PC-9 (cell line): ENCODE data around the gene PRKCA. TPM values are rescaled to one million over a fixed set of nuclear protein-coding genes. Genes with fewer than 3 reads are reported as not detected.

Experiments used
- BruUV-seq: library from RNA; stranded (reverse); fragments of 400-500 nt; replicated peaks from 2 replicates; lab custom pipeline; 2021; lab: Mats Ljungman, UMichigan
- CTCF ChIA-PET: fragments of 300-600 bp; sonication (Branson Sonifier 250); formaldehyde crosslinking; loops from one replicate; lab custom pipeline; 2022; ENCODE audit warnings: antibody characterized with exemption; lab: Charles Lee
- POLR2A ChIA-PET: fragments of 300-600 bp; sonication (Branson Sonifier 250); formaldehyde crosslinking; loops from one replicate; lab custom pipeline; 2022; ENCODE audit warnings: antibody characterized with exemption; ENCODE audit not compliant: unreplicated experiment; lab: Charles Lee
- DNase-seq, 2 experiments: peaks; one replicate each; pipeline versions ENCODE4 v3.0.0 to v3.0.0-alpha.2; 2015 to 2022; ENCODE audit warnings: mixed read lengths in 1 of 2
- H2AFZ ChIP-seq: fragments of 200-600 bp; sonication (generic); 2 replicates; pipeline ENCODE4 v1.8.1; 2017; ENCODE audit warnings: antibody characterized with exemption
- H3F3A ChIP-seq: fragments of 200-600 bp; sonication (generic); 2 replicates; pipeline ENCODE4 v1.8.1; 2017; ENCODE audit warnings: antibody characterized with exemption, mild to moderate bottlenecking, low read depth; ENCODE audit not compliant: insufficient read depth
- H3K27ac ChIP-seq: fragments of 200-600 bp; sonication (generic); 2 replicates; pipeline ENCODE4 v1.6.1; 2016; ENCODE audit warnings: mixed run types
- H3K27me3 ChIP-seq: fragments of 200-600 bp; sonication (generic); 2 replicates; pipeline ENCODE4 v1.6.1; 2016; ENCODE audit warnings: low read depth, mixed run types; ENCODE audit not compliant: insufficient read depth
- H3K36me3 ChIP-seq: fragments of 200-600 bp; sonication (generic); 2 replicates; pipeline ENCODE4 v1.6.1; 2016; ENCODE audit warnings: low read depth, mixed run types
- H3K4me1 ChIP-seq: fragments of 200-600 bp; sonication (generic); replicated peaks from 2 replicates; pipeline ENCODE4 v1.6.1; 2016; ENCODE audit warnings: mixed run types; ENCODE audit not compliant: insufficient read depth
- H3K4me2 ChIP-seq: fragments of 200-600 bp; sonication (generic); 2 replicates; pipeline ENCODE4 v1.6.1; 2017; ENCODE audit warnings: mixed run types
- H3K4me3 ChIP-seq: fragments of 200-600 bp; sonication (generic); 2 replicates; pipeline ENCODE4 v1.6.1; 2016; ENCODE audit warnings: mixed run types
- H3K79me2 ChIP-seq: fragments of 200-600 bp; sonication (generic); 2 replicates; pipeline ENCODE4 v1.6.1; 2017; ENCODE audit warnings: low read depth, mixed run types
- H3K9me2 ChIP-seq: fragments of 200-600 bp; sonication (generic); 2 replicates; pipeline ENCODE4 v1.8.1; 2017; ENCODE audit warnings: mild to moderate bottlenecking; ENCODE audit not compliant: insufficient read depth
- H3K9me3 ChIP-seq: fragments of 200-600 bp; sonication (generic); 2 replicates; pipeline ENCODE4 v1.8.1; 2016; ENCODE audit warnings: low read depth; ENCODE audit not compliant: insufficient read depth
- H4K20me1 ChIP-seq: fragments of 200-600 bp; sonication (generic); 2 replicates; pipeline ENCODE4 v1.8.1; 2017; ENCODE audit not compliant: insufficient read depth
- EZH2 ChIP-seq: fragments of 200-600 bp; sonication (generic); IDR thresholded peaks from 2 replicates; pipeline ENCODE4 v1.8.0; 2017; ENCODE audit warnings: antibody characterized with exemption, low read depth
- intact Hi-C: fragments of 100-400 bp; cut with micrococcal nuclease; formaldehyde crosslinking; loops from one replicate; pipeline ENCODE4 v1.10.0; 2022; ENCODE audit not compliant: unreplicated experiment
- total RNA-seq: library from RNA; stranded (reverse); gene quantifications from 2 replicates; pipeline ENCODE4 v1.2.3, GENCODE V29; 2021
- TF ChIP-seq, protein P1 (sequence below): fragments of 200-600 bp; sonication (generic); conservative IDR thresholded peaks from 2 replicates; pipeline ENCODE4 v1.6.1; 2017; ENCODE audit warnings: mixed run types, antibody characterized with exemption, mild to moderate bottlenecking, moderate library complexity

PRKCA gene
- total RNA-seq, 1 experiment from 2014 or later = 23.1 TPM

DNA sequence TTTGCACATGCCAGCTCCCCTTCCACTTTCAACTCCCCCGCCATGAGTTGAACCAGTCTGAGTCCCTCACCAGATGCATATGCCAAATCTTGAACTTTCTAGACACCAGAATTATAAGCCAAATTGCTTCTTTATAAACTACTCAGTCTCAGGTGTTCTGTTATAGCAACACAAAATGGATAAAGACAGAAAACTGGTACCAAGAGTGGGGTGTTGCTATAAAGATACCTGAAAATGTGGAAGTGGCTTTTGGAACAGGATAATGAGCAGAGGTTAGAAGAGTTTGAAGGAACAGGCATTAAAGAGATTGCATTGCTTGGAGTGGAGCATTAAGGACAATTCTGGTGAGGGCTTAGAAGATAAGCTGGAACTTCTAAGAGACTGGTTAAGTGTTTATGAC, 515.3 kb downstream of the PRKCA start:
- no peaks in the 10 kb centered on the region for H3K36me3 ChIP-seq
- H3K4me1 ChIP-seq = no peaks in the 10 kb centered on the region
- no peaks in the 10 kb centered on the region for H3K79me2 ChIP-seq
- H2AFZ ChIP-seq = no peak overlapping the region
- peaks cover 11% of the 10 kb centered on the region; the same call in 1 of the 2 replicates for H3K9me3 ChIP-seq
- TF ChIP-seq, protein P1, sequence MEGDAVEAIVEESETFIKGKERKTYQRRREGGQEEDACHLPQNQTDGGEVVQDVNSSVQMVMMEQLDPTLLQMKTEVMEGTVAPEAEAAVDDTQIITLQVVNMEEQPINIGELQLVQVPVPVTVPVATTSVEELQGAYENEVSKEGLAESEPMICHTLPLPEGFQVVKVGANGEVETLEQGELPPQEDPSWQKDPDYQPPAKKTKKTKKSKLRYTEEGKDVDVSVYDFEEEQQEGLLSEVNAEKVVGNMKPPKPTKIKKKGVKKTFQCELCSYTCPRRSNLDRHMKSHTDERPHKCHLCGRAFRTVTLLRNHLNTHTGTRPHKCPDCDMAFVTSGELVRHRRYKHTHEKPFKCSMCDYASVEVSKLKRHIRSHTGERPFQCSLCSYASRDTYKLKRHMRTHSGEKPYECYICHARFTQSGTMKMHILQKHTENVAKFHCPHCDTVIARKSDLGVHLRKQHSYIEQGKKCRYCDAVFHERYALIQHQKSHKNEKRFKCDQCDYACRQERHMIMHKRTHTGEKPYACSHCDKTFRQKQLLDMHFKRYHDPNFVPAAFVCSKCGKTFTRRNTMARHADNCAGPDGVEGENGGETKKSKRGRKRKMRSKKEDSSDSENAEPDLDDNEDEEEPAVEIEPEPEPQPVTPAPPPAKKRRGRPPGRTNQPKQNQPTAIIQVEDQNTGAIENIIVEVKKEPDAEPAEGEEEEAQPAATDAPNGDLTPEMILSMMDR = no peak
- TF ChIP-seq EZH2 = no peak
- ChIA-PET CTCF (no interaction called here), POLR2A (no interaction called here)
- no TSS peak for BruUV-seq
- intact Hi-C loops = no loop called here
- H4K20me1 ChIP-seq = no peaks in the 10 kb centered on the region
- no peak for DNase-seq
- no peak overlapping the region for H3K4me3 ChIP-seq
- H3K9me2 ChIP-seq = no peaks in the 10 kb centered on the region
- H3K27ac ChIP-seq = no peak overlapping the region
- H3F3A ChIP-seq = no peaks in the 10 kb centered on the region
- peaks cover 83% of the 10 kb centered on the region for H3K27me3 ChIP-seq
- no peak overlapping the region for H3K4me2 ChIP-seq

DNA sequence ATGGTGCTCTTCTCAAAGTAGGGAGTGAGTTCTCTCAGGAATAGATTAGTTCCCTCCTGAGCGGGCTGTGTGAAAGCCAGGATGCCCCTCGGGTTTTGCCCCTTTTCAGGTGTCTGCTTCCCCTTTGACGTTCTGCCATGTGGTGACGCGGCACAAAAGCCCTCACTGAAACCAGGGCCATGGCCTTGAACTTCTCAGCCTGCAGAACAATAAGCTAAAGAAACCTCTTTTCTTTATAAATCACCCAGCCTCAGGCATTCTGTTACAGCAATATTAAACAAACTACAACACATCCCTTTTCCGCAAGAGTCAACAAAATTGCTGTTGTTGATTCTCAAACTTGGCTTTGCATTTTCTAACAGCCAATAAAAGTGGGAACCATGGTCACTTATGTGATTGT, 517.1 kb downstream of the PRKCA start:
- H3K4me1 ChIP-seq = no peaks in the 10 kb centered on the region
- no peak overlapping the region for H3K27ac ChIP-seq
- TF ChIP-seq EZH2 = no peak
- TF ChIP-seq, protein P1 = no peak
- peaks cover 81% of the 10 kb centered on the region for H3K27me3 ChIP-seq
- no peaks in the 10 kb centered on the region for H3F3A ChIP-seq
- no peak overlapping the region for H2AFZ ChIP-seq
- H4K20me1 ChIP-seq = no peaks in the 10 kb centered on the region
- POLR2A ChIA-PET = no interaction called here
- intact Hi-C loops = no loop called here
- H3K4me3 ChIP-seq = no peak overlapping the region
- no peak overlapping the region for H3K4me2 ChIP-seq
- BruUV-seq = no TSS peak
- H3K36me3 ChIP-seq = no peaks in the 10 kb centered on the region
- H3K9me2 ChIP-seq = no peaks in the 10 kb centered on the region
- CTCF ChIA-PET = no interaction called here
- H3K79me2 ChIP-seq = no peaks in the 10 kb centered on the region
- H3K9me3 ChIP-seq = peaks cover 11% of the 10 kb centered on the region; the same call in 1 of the 2 replicates
- DNase-seq = no peak

DNA sequence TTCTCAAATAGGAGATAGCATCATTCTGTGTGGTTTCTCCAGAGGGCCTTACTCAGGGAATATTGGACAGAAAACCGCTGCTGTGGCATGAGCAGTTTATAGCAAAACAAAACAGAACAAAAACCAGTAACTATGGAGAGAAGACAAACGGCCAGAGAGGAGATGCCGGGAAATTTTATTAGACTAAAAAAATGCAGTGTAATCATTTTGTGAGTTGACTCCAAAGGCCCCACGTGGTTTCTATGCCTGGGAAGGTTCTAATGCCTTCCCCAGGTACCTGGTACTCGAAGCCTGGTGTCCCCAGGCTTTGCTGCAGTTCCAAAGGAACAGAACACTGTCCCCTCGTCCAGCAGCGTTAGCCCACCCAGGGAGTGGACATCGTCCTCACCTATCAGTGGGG, 519.6 kb downstream of the PRKCA start:
- Histone ChIP-seq H3K4me2 (no peak overlapping the region), H3K36me3 (no peaks in the 10 kb centered on the region), H3K4me3 (no peak overlapping the region), H3K27ac (no peak overlapping the region), H3F3A (no peaks in the 10 kb centered on the region), H3K9me2 (no peaks in the 10 kb centered on the region), H3K27me3 (peaks cover 76% of the 10 kb centered on the region), H3K9me3 (peaks cover 11% of the 10 kb centered on the region; the same call in 1 of the 2 replicates), H2AFZ (no peak overlapping the region), H3K4me1 (no peaks in the 10 kb centered on the region), H4K20me1 (no peaks in the 10 kb centered on the region), H3K79me2 (no peaks in the 10 kb centered on the region)
- no peak for TF ChIP-seq EZH2
- TF ChIP-seq, protein P1 = no peak
- POLR2A ChIA-PET = no interaction called here
- no TSS peak for BruUV-seq
- intact Hi-C loops = no loop called here
- CTCF ChIA-PET = no interaction called here
- no peak for DNase-seq
